H9 (cell line): ENCODE measurements around the gene BTBD8. TPM values are rescaled to one million over a fixed set of nuclear protein-coding genes. Genes with fewer than 3 reads are reported as not detected.

Experiments
- DNase-seq: peaks from one replicate; pipeline ENCODE4 v3.0.0-alpha.2; 2017
- H2AFZ ChIP-seq: one replicate; pipeline ENCODE4 v1.6.1; 2013; ENCODE audit warnings: mild to moderate bottlenecking, low read length, control low read depth, moderate library complexity
- H2AK5ac ChIP-seq: 2 replicates; pipeline ENCODE4 v1.6.1; 2013; ENCODE audit warnings: low read length, control low read depth, mixed read lengths; ENCODE audit not compliant: insufficient read length
- H2BK120ac ChIP-seq: one replicate; pipeline ENCODE4 v1.6.1; 2013; ENCODE audit warnings: low read depth, mild to moderate bottlenecking, low read length, control low read depth, inconsistent platforms; ENCODE audit not compliant: poor library complexity, severe bottlenecking
- H2BK12ac ChIP-seq: 2 replicates; pipeline ENCODE4 v1.6.1; 2013; ENCODE audit warnings: low read length, control low read depth, mixed read lengths, low read depth; ENCODE audit not compliant: insufficient read length
- H2BK15ac ChIP-seq: 2 replicates; pipeline ENCODE4 v1.6.1; 2013; ENCODE audit warnings: low read depth, low read length, control low read depth
- H2BK20ac ChIP-seq: one replicate; pipeline ENCODE4 v1.6.1; 2013; ENCODE audit warnings: low read depth, mild to moderate bottlenecking, low read length, control low read depth, inconsistent platforms; ENCODE audit not compliant: poor library complexity, severe bottlenecking
- H2BK5ac ChIP-seq: 2 replicates; pipeline ENCODE4 v1.6.1; 2013; ENCODE audit warnings: low read length, control low read depth, mixed read lengths; ENCODE audit not compliant: insufficient read length
- H3K14ac ChIP-seq: 2 replicates; pipeline ENCODE4 v1.6.1; 2013; ENCODE audit warnings: low read length, control low read depth; ENCODE audit not compliant: insufficient read depth
- H3K18ac ChIP-seq: 2 replicates; pipeline ENCODE4 v1.6.1; 2013; ENCODE audit warnings: low read depth, mild to moderate bottlenecking, mixed read lengths, low read length, control low read depth; ENCODE audit not compliant: insufficient read length
- H3K23ac ChIP-seq: 2 replicates; pipeline ENCODE4 v1.6.1; 2013; ENCODE audit warnings: low read length, control low read depth, mixed read lengths, low read depth; ENCODE audit not compliant: insufficient read length
- H3K23me2 ChIP-seq: 2 replicates; pipeline ENCODE4 v1.6.1; 2013; ENCODE audit warnings: low read depth, mild to moderate bottlenecking, mixed read lengths, low read length, control low read depth; ENCODE audit not compliant: insufficient read length, poor library complexity, severe bottlenecking
- H3K27ac ChIP-seq: 2 replicates; pipeline ENCODE4 v1.5.1; 2013; ENCODE audit warnings: low read length, control low read depth, mixed read lengths, low read depth; ENCODE audit not compliant: insufficient read length
- H3K27me3 ChIP-seq: 2 replicates; pipeline ENCODE4 v1.6.1; 2013; ENCODE audit warnings: low read length, control low read depth, inconsistent platforms; ENCODE audit not compliant: insufficient read depth
- H3K4ac ChIP-seq: 2 replicates; pipeline ENCODE4 v1.6.1; 2013; ENCODE audit warnings: low read depth, mild to moderate bottlenecking, control low read depth, inconsistent platforms, low read length, moderate library complexity
- H3K4me1 ChIP-seq: 2 replicates; pipeline ENCODE4 v1.6.1; 2013; ENCODE audit warnings: low read length, control low read depth, inconsistent platforms; ENCODE audit not compliant: insufficient read depth
- H3K4me2 ChIP-seq: 2 replicates; pipeline ENCODE4 v1.6.1; 2013; ENCODE audit warnings: low read length, control low read depth, mixed read lengths; ENCODE audit not compliant: insufficient read length, insufficient read depth
- H3K56ac ChIP-seq: 2 replicates; pipeline ENCODE4 v1.6.1; 2013; ENCODE audit warnings: low read depth, mild to moderate bottlenecking, mixed read lengths, low read length, control low read depth; ENCODE audit not compliant: insufficient read length
- H3K79me1 ChIP-seq: 2 replicates; pipeline ENCODE4 v1.6.1; 2013; ENCODE audit warnings: low read depth, mild to moderate bottlenecking, moderate library complexity, low read length, control low read depth, inconsistent platforms; ENCODE audit not compliant: insufficient read depth, poor library complexity, severe bottlenecking
- H3K79me2 ChIP-seq: 2 replicates; pipeline ENCODE4 v1.6.1; 2013; ENCODE audit warnings: low read length, control low read depth, inconsistent platforms; ENCODE audit not compliant: insufficient read depth
- H3K9ac ChIP-seq: 2 replicates; pipeline ENCODE4 v1.6.1; 2013; ENCODE audit warnings: low read length, control low read depth, mixed read lengths; ENCODE audit not compliant: insufficient read length; ENCODE audit errors: extremely low read depth
- H3K9me3 ChIP-seq: one replicate; pipeline ENCODE4 v1.6.1; 2013; ENCODE audit warnings: low read depth, low read length, inconsistent platforms; ENCODE audit not compliant: control insufficient read depth
- H3T11ph ChIP-seq: one replicate; pipeline ENCODE4 v1.6.1; 2013; ENCODE audit warnings: mild to moderate bottlenecking, low read length, control low read depth, inconsistent platforms
- H4K20me1 ChIP-seq: one replicate; pipeline ENCODE4 v1.6.1; 2013; ENCODE audit not compliant: control insufficient read depth, insufficient read length, insufficient read depth
- H4K5ac ChIP-seq: 2 replicates; pipeline ENCODE4 v1.6.1; 2013; ENCODE audit warnings: low read depth, mild to moderate bottlenecking, mixed read lengths, low read length, control low read depth; ENCODE audit not compliant: insufficient read length
- H4K8ac ChIP-seq: replicated peaks from 2 replicates; pipeline ENCODE4 v1.6.1; 2013; ENCODE audit warnings: low read length, control low read depth, mixed read lengths, low read depth; ENCODE audit not compliant: insufficient read length
- H4K91ac ChIP-seq: 2 replicates; pipeline ENCODE4 v1.6.1; 2013; ENCODE audit warnings: low read depth, mild to moderate bottlenecking, moderate library complexity, mixed read lengths, low read length, control low read depth; ENCODE audit not compliant: insufficient read length
- H3K27ac Mint-ChIP-seq, 3 experiments: 2 replicates in 2 of 3; 3 replicates in 1 of 3; pipeline ENCODE4 v1.8.0; 2020 to 2021; ENCODE audit warnings: mixed read lengths in 3 of 3, mild to moderate bottlenecking in 1 of 3, moderate library complexity in 1 of 3
- H3K27me3 Mint-ChIP-seq: 2 replicates; pipeline ENCODE4 v1.8.0; 2021; ENCODE audit warnings: low read depth, mild to moderate bottlenecking, moderate library complexity, mixed read lengths
- H3K36me3 Mint-ChIP-seq, 3 experiments: 2 replicates in 2 of 3; 3 replicates in 1 of 3; pipeline ENCODE4 v1.8.0; 2020 to 2021; ENCODE audit warnings: low read depth in 3 of 3, mixed read lengths in 3 of 3; ENCODE audit not compliant: insufficient read depth in 1 of 3
- H3K4me1 Mint-ChIP-seq, 2 experiments: 2 replicates each; pipeline ENCODE4 v1.8.0; 2020; ENCODE audit warnings: mixed read lengths in 2 of 2
- H3K4me3 Mint-ChIP-seq, 2 experiments: 2 replicates in 1 of 2; 3 replicates in 1 of 2; pipeline ENCODE4 v1.8.0; 2020 to 2021; ENCODE audit warnings: mild to moderate bottlenecking in 2 of 2, mixed read lengths in 2 of 2, moderate library complexity in 1 of 2
- H3K9me3 Mint-ChIP-seq, 2 experiments: 2 replicates in 1 of 2; 3 replicates in 1 of 2; pipeline ENCODE4 v1.8.0; 2020; ENCODE audit warnings: mild to moderate bottlenecking in 2 of 2, mixed read lengths in 2 of 2, moderate library complexity in 1 of 2
- CTCF ChIP-seq: fragments of 200-600 bp; sonication (generic); conservative IDR thresholded peaks from 3 replicates; pipeline ENCODE4 v1.8.0; 2021; ENCODE audit warnings: antibody characterized with exemption, mild to moderate bottlenecking
- WGBS: extraction: QIAGEN DNeasy Blood & Tissue Kit; methylation state at CpG from one replicate; pipeline ENCODE4 v1.1.7; 2013; ENCODE audit warnings: missing lambda C conversion rate, low lambda C conversion rate, mixed read lengths; ENCODE audit not compliant: insufficient read length; ENCODE audit errors: extremely low coverage; 5-methylcytosine and 5-hydroxymethylcytosine counted together
- total RNA-seq: library from RNA; stranded (reverse); gene quantifications from 2 replicates; pipeline ENCODE4 v1.2.1, GENCODE V29; 2021

The BTBD8 gene
- total RNA-seq, 1 experiment from 2014 or later = 1.4 TPM

GRCh38 chr1:92117526-92117925, 37.4 kb downstream of the BTBD8 start:
- Histone ChIP-seq H3K9ac (no peak overlapping the region), H2AK5ac (no peak overlapping the region), H2BK20ac (no peak overlapping the region), H3K79me2 (no peaks in the 10 kb centered on the region), H3K23me2 (no peaks in the 10 kb centered on the region), H3K27me3 (no peaks in the 10 kb centered on the region), H3K56ac (no peak overlapping the region), H3K14ac (no peak overlapping the region), H3K9me3 (no peaks in the 10 kb centered on the region), H4K5ac (no peak overlapping the region), H3K4me1 (no peaks in the 10 kb centered on the region), H4K20me1 (no peaks in the 10 kb centered on the region), H3K4ac (no peak overlapping the region), H3K79me1 (no peaks in the 10 kb centered on the region), H3T11ph (no peak overlapping the region), H2BK15ac (no peak overlapping the region), H4K8ac (no peak overlapping the region), H3K18ac (no peak overlapping the region), H3K23ac (no peak overlapping the region), H2BK12ac (no peak overlapping the region), H2BK5ac (no peak overlapping the region), H2BK120ac (no peak overlapping the region), H3K27ac (no peak overlapping the region), H3K4me2 (no peak overlapping the region), H2AFZ (no peak overlapping the region), H4K91ac (no peak overlapping the region)
- no peak overlapping the region for H3K4me3 Mint-ChIP-seq
- H3K27ac Mint-ChIP-seq = no peak overlapping the region
- DNase-seq = no peak
- TF ChIP-seq CTCF = no peak
- no CpG with 5 or more reads among the region's 2 CpGs for WGBS
- H3K9me3 Mint-ChIP-seq = no peaks in the 10 kb centered on the region
- H3K27me3 Mint-ChIP-seq = no peaks in the 10 kb centered on the region
- no peaks in the 10 kb centered on the region for H3K4me1 Mint-ChIP-seq
- no peaks in the 10 kb centered on the region for H3K36me3 Mint-ChIP-seq
